IPS DF 4.7 (cell line): Measurements from ENCODE around the gene TMEM184B.

ENCODE experiments used
- DNase-seq: peaks from one replicate; pipeline ENCODE4 v3.0.0-alpha.2; 2013; ENCODE audit warnings: low spot score; ENCODE audit errors: extremely low read depth

Gene TMEM184B

GRCh38 chr22:38228326-38228872 lies 44.4 kb downstream of the TMEM184B start:
- no peak for DNase-seq

GRCh38 chr22:38226853-38227649 lies 45.8 kb downstream of the TMEM184B start:
- DNase-seq, result no peak

- no peak for DNase-seq
Observed at GRCh38 chr22:38223289-38223960, 49.4 kb downstream of the TMEM184B start.

GRCh38 chr22:38222797-38223119 lies 50.1 kb downstream of the TMEM184B start:
- DNase-seq, result no peak

- DNase-seq, result no peak
Observed at GRCh38 chr22:38221908-38222796, 50.7 kb downstream of the TMEM184B start.

- DNase-seq, result no peak
Observed at GRCh38 chr22:38221407-38221806, 51.4 kb downstream of the TMEM184B start.

- DNase-seq, result no peak
Observed at GRCh38 chr22:38220653-38221386, 52.0 kb downstream of the TMEM184B start.

GRCh38 chr22:38220163-38220562 lies 52.6 kb downstream of the TMEM184B start:
- no peak for DNase-seq

GRCh38 chr22:38219632-38220031 lies 53.2 kb downstream of the TMEM184B start:
- no peak for DNase-seq

GRCh38 chr22:38218661-38219622 lies 53.9 kb downstream of the TMEM184B start:
- DNase-seq, result no peak

- no peak for DNase-seq
Observed at GRCh38 chr22:38215156-38216038, 57.4 kb downstream of the TMEM184B start.

GRCh38 chr22:38214302-38215056 lies 58.3 kb downstream of the TMEM184B start:
- DNase-seq, result no peak

- no peak for DNase-seq
Observed at GRCh38 chr22:38213990-38214301, 58.9 kb downstream of the TMEM184B start.

- no peak for DNase-seq
Observed at GRCh38 chr22:38213319-38213989, 59.4 kb downstream of the TMEM184B start.

- no peak for DNase-seq
Observed at GRCh38 chr22:38212442-38212841, 60.4 kb downstream of the TMEM184B start.

GRCh38 chr22:38211556-38211955 lies 61.3 kb downstream of the TMEM184B start:
- no peak for DNase-seq

- DNase-seq, result no peak
Observed at GRCh38 chr22:38208551-38208968, 64.2 kb downstream of the TMEM184B start.
